Progenitor cell of endocrine pancreas (in vitro differentiated cells): ENCODE data around the gene RARB. TPM values are rescaled to one million over a fixed set of nuclear protein-coding genes. Genes with fewer than 3 reads are reported as not detected.

ENCODE experiments used
- DNase-seq: peaks from one replicate; pipeline ENCODE4 v3.0.0; 2021; ENCODE audit warnings: low spot score; ENCODE audit not compliant: unreplicated experiment
- H3K27ac Mint-ChIP-seq: 2 replicates; pipeline ENCODE4 v1.8.0; 2021; ENCODE audit warnings: mild to moderate bottlenecking, moderate library complexity, mixed read lengths
- H3K27me3 Mint-ChIP-seq: 2 replicates; pipeline ENCODE4 v1.8.0; 2021; ENCODE audit warnings: mixed read lengths
- H3K36me3 Mint-ChIP-seq: 2 replicates; pipeline ENCODE4 v1.8.0; 2022; ENCODE audit warnings: mixed read lengths; ENCODE audit not compliant: insufficient read depth
- H3K4me1 Mint-ChIP-seq: 2 replicates; pipeline ENCODE4 v1.8.0; 2021; ENCODE audit warnings: low read depth, mixed read lengths
- H3K4me3 Mint-ChIP-seq: 2 replicates; pipeline ENCODE4 v1.8.0; 2021; ENCODE audit warnings: low read depth, mild to moderate bottlenecking, moderate library complexity, mixed read lengths
- H3K9me3 Mint-ChIP-seq: 2 replicates; pipeline ENCODE4 v1.8.0; 2021; ENCODE audit warnings: low read depth, mixed read lengths
- CTCF ChIP-seq: fragments of 200-600 bp; sonication (generic); IDR thresholded peaks from one replicate; pipeline ENCODE4 v1.5.0; 2021; ENCODE audit warnings: antibody characterized with exemption, mild to moderate bottlenecking; ENCODE audit not compliant: unreplicated experiment
- total RNA-seq: library from RNA; stranded (reverse); gene quantifications from 2 replicates; pipeline ENCODE4 v1.2.1, GENCODE V29; 2021

Gene RARB
- total RNA-seq, 1 donor from 2014 or later = 30.0 TPM

- Mint-ChIP-seq H3K27me3 (no peaks in the 10 kb centered on the region), H3K36me3 (peaks cover 33% of the 10 kb centered on the region), H3K4me3 (no peak overlapping the region), H3K4me1 (peaks cover 14% of the 10 kb centered on the region), H3K27ac (peak overlapping the region; percentile 11), H3K9me3 (peaks cover 12% of the 10 kb centered on the region)
- DNase-seq = no peak
- TF ChIP-seq CTCF = no peak
Observed at GRCh38 chr3:25531971-25532370, 103.9 kb downstream of the RARB start.

GRCh38 chr3:25532431-25533162 is 104.5 kb downstream of the RARB start:
- Mint-ChIP-seq H3K36me3 (peaks cover 32% of the 10 kb centered on the region), H3K4me1 (peaks cover 16% of the 10 kb centered on the region), H3K4me3 (no peak overlapping the region), H3K9me3 (peaks cover 12% of the 10 kb centered on the region), H3K27ac (no peak overlapping the region), H3K27me3 (no peaks in the 10 kb centered on the region)
- peak; percentile 56 for TF ChIP-seq CTCF
- no peak for DNase-seq

- Mint-ChIP-seq H3K27ac (no peak overlapping the region), H3K4me3 (no peak overlapping the region), H3K4me1 (peaks cover 20% of the 10 kb centered on the region)
Observed at GRCh38 chr3:25533399-25533798, 105.3 kb downstream of the RARB start.

GRCh38 chr3:25534007-25534406 is 105.9 kb downstream of the RARB start:
- H3K9me3 Mint-ChIP-seq = peaks cover 12% of the 10 kb centered on the region
- H3K36me3 Mint-ChIP-seq = peaks cover 27% of the 10 kb centered on the region
- DNase-seq = no peak
- no peak overlapping the region for H3K4me3 Mint-ChIP-seq
- TF ChIP-seq CTCF = no peak
- no peaks in the 10 kb centered on the region for H3K27me3 Mint-ChIP-seq
- H3K27ac Mint-ChIP-seq = no peak overlapping the region
- H3K4me1 Mint-ChIP-seq = peaks cover 20% of the 10 kb centered on the region

More at GRCh38 chr3:25533399-25533798, 105.3 kb downstream of the RARB start:
- Mint-ChIP-seq H3K36me3 (peaks cover 27% of the 10 kb centered on the region), H3K27me3 (no peaks in the 10 kb centered on the region), H3K9me3 (peaks cover 12% of the 10 kb centered on the region)
- no peak for TF ChIP-seq CTCF
- DNase-seq = no peak

GRCh38 chr3:25536521-25537391 is 108.7 kb downstream of the RARB start:
- Mint-ChIP-seq H3K27me3 (no peaks in the 10 kb centered on the region), H3K4me3 (no peak overlapping the region), H3K4me1 (peaks cover 28% of the 10 kb centered on the region), H3K36me3 (peaks cover 17% of the 10 kb centered on the region), H3K27ac (no peak overlapping the region), H3K9me3 (peaks cover 8% of the 10 kb centered on the region)
- no peak for TF ChIP-seq CTCF
- DNase-seq = no peak
